HepG2 (cell line): Measurements from ENCODE around the gene RERE. TPM values are rescaled to one million over a fixed set of nuclear protein-coding genes. Genes with fewer than 3 reads are reported as not detected.
A peak's percentile ranks its signal among the peaks of the same experiment; 100 is the strongest.

Source experiments
- AGO2 ChIP-seq: fragments of 200-400 bp; formaldehyde crosslinking; optimal IDR thresholded peaks from 2 replicates; pipeline ENCODE3; 2017; ENCODE audit warnings: mild to moderate bottlenecking, low read depth, low read length, moderate library complexity
- E2F1 ChIP-seq: sonication (generic); formaldehyde crosslinking; IDR thresholded peaks from 2 replicates; pipeline ENCODE4 v1.5.0; 2020; ENCODE audit warnings: missing genetic modification reagents
- HIVEP1 ChIP-seq: sonication (generic); formaldehyde crosslinking; IDR thresholded peaks from 2 replicates; pipeline ENCODE4 v1.4.0; 2020; ENCODE audit warnings: mild to moderate bottlenecking, missing genetic modification reagents
- MNT ChIP-seq: fragments of 450-650 bp; IDR thresholded peaks from 2 replicates; pipeline ENCODE4 v1.6.1; 2016
- RXRB ChIP-seq: IDR thresholded peaks from 2 replicates; pipeline ENCODE4 v1.6.1; 2016; ENCODE audit warnings: borderline replicate concordance, missing genetic modification reagents, missing compliant biosample characterization
- SAP130 ChIP-seq: IDR thresholded peaks from 2 replicates; pipeline ENCODE4 v1.6.1; 2016; ENCODE audit warnings: low read depth
- TFDP2 ChIP-seq: sonication (generic); formaldehyde crosslinking; IDR thresholded peaks from 2 replicates; pipeline ENCODE4 v1.4.0; 2020; ENCODE audit warnings: missing genetic modification reagents
- ZNF317 ChIP-seq: sonication (generic); formaldehyde crosslinking; IDR thresholded peaks from 2 replicates; pipeline ENCODE4 v1.5.0; 2020; ENCODE audit warnings: mild to moderate bottlenecking, missing genetic modification reagents
- ZNF468 ChIP-seq: sonication (generic); formaldehyde crosslinking; IDR thresholded peaks from 2 replicates; pipeline ENCODE4 v1.8.0; 2022; ENCODE audit warnings: mild to moderate bottlenecking, moderate library complexity, missing genetic modification reagents
- ZNF792 ChIP-seq: IDR thresholded peaks from 2 replicates; pipeline ENCODE4 v1.6.1; 2016
- ZNF883 ChIP-seq: sonication (generic); formaldehyde crosslinking; IDR thresholded peaks from 2 replicates; pipeline ENCODE4 v1.5.1; 2020; ENCODE audit warnings: mild to moderate bottlenecking, missing genetic modification reagents; ENCODE audit errors: not compliant biosample characterization
- polyA plus RNA-seq, 8 experiments: library from polyadenylated mRNA; depleted of rRNA in 3 of 8; stranded (reverse) in 7 of 8; unstranded in 1 of 8; fragments of >200 nt; fragmentation: Illumina TruSeq in 4 of 8; extraction: Trizol in 4 of 8; gene quantifications; 2 replicates each; pipeline versions ENCODE4 v1.2.1 to v1.2.3, GENCODE V29; 2011 to 2016; ENCODE audit warnings: low read depth in 4 of 8, missing spikeins in 1 of 8, mixed read lengths in 1 of 8; ENCODE audit not compliant: insufficient read depth in 1 of 8
- total RNA-seq, 5 experiments: library from RNA; depleted of rRNA; stranded (reverse); fragments of >200 nt; fragmentation: Illumina TruSeq; extraction: Trizol; gene quantifications; 2 replicates each; pipeline ENCODE4 v1.2.3, GENCODE V29; 2016; ENCODE audit warnings: low read depth in 1 of 5

The RERE gene
- total and polyA plus RNA-seq, 2 of the 13 experiments (the other 11 are each of a cell fraction or from before 2014, with no cell fraction given), result 18.3 to 21.9 TPM

- TF ChIP-seq ZNF468 (CRISPR knock-in tag), result no peak
- no peak for TF ChIP-seq ZNF317 (CRISPR knock-in tag)
- TF ChIP-seq TFDP2, result peak; percentile 29; the same call in 1 of the 2 replicates
- TF ChIP-seq RXRB (CRISPR knock-in tag), result peak; percentile 35; the same call in 1 of the 2 replicates
- peak; percentile 59 for TF ChIP-seq SAP130 (CRISPR knock-in tag)
- no peak for TF ChIP-seq MNT
- no peak for TF ChIP-seq HIVEP1 (CRISPR knock-in tag)
- no peak for TF ChIP-seq E2F1
- TF ChIP-seq ZNF883 (CRISPR knock-in tag), result no peak
- no peak for TF ChIP-seq AGO2
- no peak for TF ChIP-seq ZNF792 (CRISPR knock-in tag)
Observed at GRCh38 chr1:8701794-8702471, 115.5 kb downstream of the RERE start (continued).
